GM19397 (cell line): ENCODE measurements around the gene GDPD2.

Experiments
- ATAC-seq: cut with Tn5 transposase; IDR thresholded peaks from one replicate; pipeline ENCODE4 v1.9.1; 2021; ENCODE audit warnings: mild to moderate bottlenecking, moderate library complexity; ENCODE audit not compliant: unreplicated experiment

The GDPD2 gene

DNA sequence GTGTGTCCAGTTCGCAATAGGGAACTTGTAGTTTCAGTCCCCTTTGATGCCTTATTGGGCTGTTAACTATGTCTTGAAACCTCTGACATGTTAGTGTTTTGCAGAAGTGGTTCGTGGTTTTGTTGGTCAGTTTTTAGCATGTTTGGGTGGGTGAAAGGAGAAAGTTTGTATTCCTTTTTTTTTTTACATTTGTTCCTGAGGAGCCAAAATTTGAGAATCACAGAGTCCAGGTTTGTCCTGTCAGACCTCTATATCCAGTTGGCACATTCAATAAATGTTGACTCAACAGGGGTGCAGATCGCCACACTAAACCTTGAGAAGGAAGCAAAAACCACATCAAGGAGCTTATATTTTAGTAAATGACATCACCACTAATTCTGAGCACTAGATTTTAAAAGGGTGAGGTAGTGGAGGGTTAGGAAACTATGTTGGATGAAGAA is 47.8 kb downstream of the GDPD2 start:
- ATAC-seq: peak; percentile 66

DNA sequence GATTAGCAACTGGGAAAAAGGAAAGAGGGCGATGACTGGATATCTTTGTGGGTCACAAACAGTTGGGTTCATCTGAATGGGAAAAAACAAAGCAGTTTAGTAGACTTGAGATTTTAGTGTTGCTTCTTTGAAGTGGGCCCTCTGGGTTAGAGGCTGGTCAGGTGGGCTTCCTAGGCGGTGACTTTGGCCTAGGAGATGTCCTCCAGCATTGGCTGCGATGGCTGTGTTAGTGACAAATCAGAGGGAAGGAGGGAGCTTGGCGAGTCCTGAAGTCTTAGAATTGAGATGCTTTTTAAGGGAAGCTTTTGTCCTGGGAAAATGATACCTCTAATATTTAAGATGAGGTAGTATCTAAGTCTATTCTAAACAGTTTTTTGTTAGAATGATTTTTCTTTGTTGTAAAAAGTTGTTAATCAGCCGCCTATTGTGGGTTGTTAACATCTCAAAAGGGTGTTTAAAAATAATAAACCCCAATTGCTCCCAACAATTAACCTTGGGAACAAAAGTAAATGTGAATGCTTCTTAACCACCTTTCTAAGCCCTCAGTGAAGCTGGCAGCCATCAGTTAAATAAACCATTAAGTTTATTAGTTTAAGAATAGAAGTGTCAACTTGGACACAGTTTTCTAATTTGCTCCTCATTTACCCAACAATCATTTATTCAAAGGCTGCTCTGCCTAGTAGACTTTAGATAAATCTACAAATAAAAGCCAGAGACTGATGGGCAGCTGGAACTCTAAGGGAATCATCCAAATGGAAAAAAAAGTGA is 53.2 kb downstream of the GDPD2 start:
- no peak for ATAC-seq

DNA sequence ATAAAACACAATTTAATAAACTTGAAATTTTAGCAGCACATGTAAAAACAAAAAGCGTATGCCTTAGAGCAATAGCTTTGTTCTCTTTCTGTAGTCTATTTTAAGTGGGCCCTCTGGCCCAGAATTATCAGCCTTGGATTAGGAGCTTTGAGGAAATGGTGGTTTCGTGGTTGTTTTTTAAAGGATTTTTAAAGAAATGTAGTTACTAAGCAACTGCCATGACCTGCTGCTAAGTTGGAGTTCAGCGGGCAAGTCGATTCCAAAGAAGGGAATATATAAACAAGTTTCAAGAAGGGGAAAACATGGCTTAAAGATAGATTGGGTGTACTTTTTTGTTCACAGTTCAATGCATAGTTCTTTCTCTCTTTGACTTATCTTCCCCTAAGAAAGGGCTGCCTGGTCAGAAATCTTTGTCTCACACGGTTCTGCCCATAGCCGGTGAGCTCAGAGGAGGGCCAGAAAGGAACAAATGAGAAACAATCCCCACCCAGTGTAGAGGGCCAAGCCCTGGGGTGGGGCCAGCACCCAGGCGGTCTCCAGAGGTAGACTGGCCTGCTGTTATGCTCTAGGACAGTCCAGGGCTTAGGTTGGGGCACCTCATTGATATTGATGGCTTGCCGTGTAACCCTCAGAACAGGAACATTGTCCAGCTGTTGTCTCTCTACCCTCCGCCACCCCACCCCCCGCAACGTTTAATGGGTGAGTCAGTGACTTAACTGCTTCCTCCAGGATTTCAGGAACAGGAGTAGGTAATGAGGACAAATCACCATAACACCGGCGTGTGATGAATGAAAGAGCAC is 54.0 kb downstream of the GDPD2 start:
- no peak for ATAC-seq

DNA sequence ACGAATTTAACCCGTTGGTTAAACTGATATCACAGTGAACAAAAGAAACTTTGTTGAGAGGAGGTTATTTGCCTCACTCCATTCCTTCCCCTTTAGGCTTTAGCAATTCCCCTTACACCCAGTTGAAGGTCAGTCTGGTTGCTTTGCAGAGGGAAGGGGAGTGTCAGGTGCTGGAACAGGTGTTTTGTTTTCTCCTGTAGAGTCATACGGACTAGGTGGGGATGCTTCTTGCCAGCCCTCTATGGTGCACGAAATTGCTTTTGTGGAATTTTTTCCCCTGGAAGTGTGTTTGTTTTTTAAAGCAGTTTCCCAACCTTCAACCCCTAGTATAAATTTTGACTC is 54.6 kb downstream of the GDPD2 start:
- no peak for ATAC-seq

DNA sequence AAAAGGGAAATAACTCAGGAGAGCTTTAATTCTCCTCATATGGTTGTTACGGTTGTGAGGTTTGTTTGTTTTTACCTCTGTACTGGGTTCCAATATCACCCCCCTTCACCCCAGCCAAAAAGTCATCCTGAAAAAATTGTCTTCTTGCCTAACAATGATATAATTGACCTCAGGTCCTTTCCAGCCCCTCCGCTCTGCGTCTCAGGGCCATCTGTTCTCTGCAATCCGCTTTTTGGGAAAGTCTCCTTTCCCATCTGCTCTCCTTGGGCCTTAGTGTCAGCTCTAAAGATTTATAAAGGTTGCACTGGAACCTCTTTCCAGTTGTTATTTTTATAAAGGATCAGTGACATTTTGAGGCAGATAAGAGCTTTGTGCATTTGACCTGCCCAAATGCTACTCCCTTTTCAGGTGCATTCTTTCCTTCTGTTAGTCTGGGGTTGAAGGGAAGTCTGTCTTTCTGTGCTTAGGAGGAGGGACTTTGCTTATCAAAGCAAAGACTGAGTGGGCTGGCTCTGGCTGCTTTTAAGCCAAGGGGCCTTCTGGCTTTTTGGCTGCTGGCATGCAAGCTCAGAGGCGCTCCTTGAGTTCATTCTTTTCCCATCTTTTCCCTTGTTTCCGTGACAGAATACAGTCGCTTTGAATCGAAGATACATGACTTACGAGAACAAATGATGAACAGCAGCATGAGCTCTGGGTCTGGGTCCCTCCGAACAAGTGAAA is 55.6 kb downstream of the GDPD2 start:
- ATAC-seq: no peak

DNA sequence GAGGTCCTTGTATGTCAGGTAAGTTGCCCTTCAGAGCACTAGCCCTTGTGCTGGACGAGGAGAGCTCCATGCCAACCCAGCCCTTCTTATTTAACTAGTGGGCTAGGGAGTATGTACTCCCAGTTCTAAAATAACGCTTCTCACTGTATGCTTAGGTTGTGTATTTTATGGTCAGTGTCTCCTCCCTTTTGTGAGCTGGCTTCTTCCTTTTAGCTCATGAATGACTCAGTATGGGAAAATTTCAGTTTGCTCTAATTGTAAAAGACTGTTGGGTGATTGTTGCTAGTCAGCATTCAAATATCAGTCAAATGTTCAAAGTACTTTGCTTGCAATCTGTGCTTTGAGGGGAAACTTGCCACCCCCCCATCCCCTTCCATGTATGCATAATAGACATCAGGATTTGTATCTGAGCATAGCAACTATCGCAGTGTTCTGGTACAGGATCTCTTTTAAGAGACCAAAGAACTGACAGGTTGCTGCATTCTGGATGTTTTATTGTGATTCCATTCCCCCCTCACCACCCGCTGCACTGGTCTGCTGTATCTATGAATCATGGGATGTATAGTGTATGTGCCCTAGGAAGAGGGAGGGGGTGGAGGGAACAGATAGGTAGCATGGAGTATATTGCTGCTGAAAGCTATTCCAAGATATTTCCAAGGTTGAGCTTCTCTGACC is 56.3 kb downstream of the GDPD2 start:
- ATAC-seq: no peak

DNA sequence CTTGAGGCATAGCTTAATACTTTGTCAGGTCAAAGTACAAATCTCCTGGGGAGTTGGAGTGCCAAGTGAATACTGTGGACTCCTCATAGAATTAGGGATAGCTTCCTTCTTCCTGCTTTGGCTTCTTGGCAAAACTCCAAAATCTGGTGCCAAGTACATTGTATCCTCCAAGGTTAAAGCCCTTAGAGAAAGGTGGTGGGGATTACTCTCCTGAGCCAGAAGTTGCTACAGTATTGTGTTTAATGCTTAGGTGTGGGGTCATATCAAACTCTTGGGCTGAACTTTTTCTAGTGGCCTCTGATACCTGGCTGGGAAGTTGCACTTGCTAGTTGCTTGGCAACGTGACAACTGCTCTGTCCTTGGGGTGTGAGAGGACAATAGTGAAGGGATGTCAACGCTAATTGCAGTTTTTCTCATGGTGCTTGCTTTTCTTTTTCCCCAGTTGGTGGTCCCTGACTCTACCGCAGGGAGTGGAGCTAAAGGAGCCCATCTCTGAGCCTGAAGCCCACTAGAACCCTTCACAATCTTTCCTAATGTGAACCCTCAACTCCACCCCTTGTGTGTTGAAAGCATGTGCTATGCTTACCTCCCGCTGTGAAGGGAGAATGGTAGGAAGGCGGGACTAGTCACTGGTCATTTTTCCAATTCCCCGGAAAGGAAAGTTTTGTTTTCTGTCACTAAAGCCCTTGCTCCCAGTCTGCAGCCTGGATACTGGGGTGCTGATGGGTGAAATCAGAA is 57.0 kb downstream of the GDPD2 start:
- ATAC-seq: no peak

DNA sequence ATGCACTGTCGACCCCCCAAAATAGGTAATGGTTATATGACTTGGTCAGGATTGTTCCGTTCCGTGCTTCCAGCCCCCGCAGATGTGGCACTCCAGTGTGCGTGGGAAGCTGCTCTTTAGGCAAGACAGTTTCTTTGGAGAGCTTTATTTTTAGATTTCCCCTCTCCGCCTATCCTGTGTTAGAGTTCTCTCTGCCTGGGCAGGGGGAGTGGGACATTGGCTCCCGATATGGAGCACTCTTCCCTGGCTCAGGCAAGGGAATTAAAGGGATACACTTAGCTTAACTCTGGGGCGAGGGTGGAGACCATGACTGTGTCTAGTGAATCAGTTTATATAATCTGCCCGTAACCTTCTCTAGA is 57.5 kb downstream of the GDPD2 start:
- no peak for ATAC-seq

DNA sequence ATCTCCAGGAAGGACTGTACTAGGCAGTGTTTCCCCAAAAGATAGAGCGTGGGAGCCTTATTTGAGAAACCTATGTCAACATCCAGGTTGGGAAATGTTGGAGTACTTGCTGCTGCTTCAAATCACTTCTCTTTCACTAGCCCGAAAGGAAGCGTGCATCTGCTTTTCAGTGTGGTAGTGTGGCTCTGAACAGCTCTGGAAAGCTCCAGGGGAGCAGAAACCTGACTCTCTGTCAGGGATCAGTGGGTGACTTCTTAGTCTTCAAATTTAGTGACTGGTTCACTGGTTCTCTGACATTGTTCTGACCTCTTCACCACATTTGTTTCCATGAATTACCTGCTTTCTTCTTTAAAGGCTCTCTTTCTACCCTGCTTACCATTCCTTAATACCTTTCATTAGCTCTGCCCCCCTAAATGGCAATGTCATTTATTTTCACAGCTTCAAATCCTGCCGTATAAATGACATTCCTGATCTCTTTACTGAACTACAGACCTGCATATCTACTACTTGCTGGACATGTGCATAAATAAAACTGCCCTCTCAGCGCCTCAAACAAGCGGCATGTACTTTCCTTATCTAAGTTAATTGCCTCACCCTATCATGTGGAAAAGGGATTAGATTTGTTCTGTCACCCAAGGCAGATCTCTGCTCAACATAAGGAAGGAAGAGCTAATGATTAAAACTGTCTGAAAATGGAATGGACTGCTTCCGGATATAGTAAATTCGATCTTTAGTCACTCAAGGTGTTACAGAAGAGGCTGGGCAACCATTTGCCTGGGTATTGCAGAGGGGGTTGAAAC is 58.6 kb downstream of the GDPD2 start:
- no peak for ATAC-seq

DNA sequence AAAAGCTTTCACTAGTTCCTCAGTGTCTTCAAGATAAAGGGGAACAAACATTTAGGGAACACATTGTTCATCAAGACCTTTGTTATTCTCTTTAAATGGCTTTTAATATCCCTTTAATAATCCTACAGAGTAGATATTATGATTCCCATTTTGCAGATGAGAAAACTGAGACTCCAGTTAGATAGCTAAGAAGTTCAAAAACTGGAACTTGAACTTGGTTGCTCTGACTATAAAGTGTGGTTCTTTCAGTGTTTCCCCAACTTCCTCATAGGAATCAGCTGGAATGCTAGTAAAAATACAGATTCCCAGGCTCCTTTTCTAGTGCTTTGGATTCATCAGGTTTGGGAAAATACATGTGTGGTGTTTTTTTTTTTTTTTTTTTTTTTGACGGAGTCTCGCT is 59.2 kb downstream of the GDPD2 start:
- ATAC-seq: no peak
